ENCODE data around the gene GATAD2A.

- TF ChIP-seq POLR2A (IDR thresholded peaks at IDR 0.05) (no peak), CTCF (IDR thresholded peaks at IDR 0.05) (no peak)
These were observed 3.7 kb downstream of the GATAD2A start for GRCh38 chr19:19409205-19409604.

Data from Peyer's patch (tissue), 4 donors.